CD4-positive, alpha-beta T cell (primary cell): ENCODE measurements around the gene CYTH3. TPM values are rescaled to one million over a fixed set of nuclear protein-coding genes. Genes with fewer than 3 reads are reported as not detected.

Source experiments
- ATAC-seq: fragments of 200-7000 bp; cut with Tn5 transposase; one replicate; pipeline ENCODE4 v1.10.0; 2022; ENCODE audit warnings: mild to moderate bottlenecking; ENCODE audit not compliant: poor library complexity
- CTCF ChIA-PET: fragments of 350-600 bp; sonication (Branson Sonifier 250); formaldehyde crosslinking; loops from one replicate; lab custom pipeline; 2021; ENCODE audit warnings: antibody characterized with exemption, inconsistent platforms; lab: Charles Lee
- POLR2A ChIA-PET: fragments of 350-600 bp; sonication (Branson Sonifier 250); formaldehyde crosslinking; loops from one replicate; lab custom pipeline; 2021; ENCODE audit warnings: antibody characterized with exemption, inconsistent platforms; lab: Charles Lee
- DNase-seq, 14 experiments: peaks; one replicate each; pipeline ENCODE4 v3.0.0-alpha.2; 2013 to 2020; ENCODE audit warnings: mixed read lengths in 2 of 14
- H3K27ac ChIP-seq, 2 donors: one replicate each; pipeline versions ENCODE4 v1.5.1 to v1.7.0; 2013; ENCODE audit warnings: low read length in 2 of 2, low read depth in 1 of 2, mild to moderate bottlenecking in 1 of 2
- H3K27me3 ChIP-seq, 2 experiments: 1 replicate in 1 of 2; 2 replicates in 1 of 2; pipeline versions ENCODE4 v1.6.1 to v1.7.0; 2013; ENCODE audit warnings: low read length in 2 of 2, control low read depth in 1 of 2, mild to moderate bottlenecking in 1 of 2, moderate library complexity in 1 of 2; ENCODE audit not compliant: insufficient read depth in 2 of 2, control insufficient read depth in 1 of 2
- H3K36me3 ChIP-seq: one replicate; pipeline ENCODE4 v1.6.1; 2013; ENCODE audit warnings: low read length, control low read depth; ENCODE audit not compliant: insufficient read depth
- H3K4me1 ChIP-seq: one replicate; pipeline ENCODE4 v1.6.1; 2013; ENCODE audit warnings: low read length, control low read depth; ENCODE audit not compliant: insufficient read depth
- H3K4me3 ChIP-seq: one replicate; pipeline ENCODE4 v1.5.1; 2013; ENCODE audit warnings: mild to moderate bottlenecking, low read length, moderate library complexity
- H3K9me3 ChIP-seq, 2 experiments: 1 replicate in 1 of 2; 2 replicates in 1 of 2; pipeline versions ENCODE4 v1.6.1 to v1.7.0; 2013; ENCODE audit warnings: low read length in 2 of 2, mild to moderate bottlenecking in 2 of 2, control low read depth in 1 of 2, moderate library complexity in 1 of 2; ENCODE audit not compliant: control insufficient read depth in 1 of 2, insufficient read depth in 1 of 2
- H3K27ac Mint-ChIP-seq: one replicate; pipeline ENCODE4 v1.8.0; 2020; ENCODE audit warnings: mixed read lengths
- H3K27me3 Mint-ChIP-seq: one replicate; pipeline ENCODE4 v1.8.0; 2021; ENCODE audit warnings: mixed read lengths
- H3K36me3 Mint-ChIP-seq: one replicate; pipeline ENCODE4 v1.8.0; 2021; ENCODE audit warnings: low read depth, mixed read lengths
- H3K4me1 Mint-ChIP-seq: one replicate; pipeline ENCODE4 v1.8.0; 2021; ENCODE audit warnings: low read depth, mixed read lengths
- H3K4me3 Mint-ChIP-seq: one replicate; pipeline ENCODE4 v1.8.0; 2020; ENCODE audit warnings: mild to moderate bottlenecking, mixed read lengths
- H3K9me3 Mint-ChIP-seq: one replicate; pipeline ENCODE4 v1.8.0; 2020; ENCODE audit warnings: mixed read lengths
- intact Hi-C, 2 experiments: fragments of 100-400 bp; cut with DNase I in 1 of 2; cut with micrococcal nuclease in 1 of 2; formaldehyde crosslinking; loops; one replicate each; pipeline versions ENCODE4 v1.15.1 to v1.9.0; 2023 to 2025; cut with DNase I, micrococcal nuclease
- total RNA-seq, 174 experiments: library from RNA in 2 of 174; stranded (reverse) in 2 of 174; gene quantifications; one replicate each; pipeline ENCODE4 v1.2.3 and lab custom pipeline; 2021 to 2026
- TF ChIP-seq, protein P1 (sequence below): fragments of 200-600 bp; IDR thresholded peaks from one replicate; pipeline ENCODE4 v1.8.0; 2022; ENCODE audit warnings: antibody characterized with exemption, mild to moderate bottlenecking

CYTH3 gene
- total RNA-seq, 2 experiments from 2014 or later, result 7.6 to 9.1 TPM

DNA sequence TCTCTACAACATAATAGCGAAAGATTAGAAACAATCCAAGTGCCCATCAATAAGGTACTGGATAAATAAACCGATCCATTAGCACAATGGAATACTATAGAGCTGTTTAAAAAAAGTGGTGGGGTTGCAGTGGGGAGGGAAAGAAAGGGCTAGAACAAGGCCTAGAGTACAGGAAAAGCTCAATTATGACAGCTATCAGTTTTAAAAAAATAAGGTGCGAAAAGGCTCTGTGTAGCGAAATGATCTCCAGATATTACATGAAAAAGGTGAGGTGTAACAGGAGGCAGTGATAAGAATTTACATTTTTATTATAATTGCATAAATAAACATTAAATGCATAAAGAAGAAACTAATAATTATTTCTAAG lies 30.8 kb downstream of the CYTH3 start:
- Histone ChIP-seq H3K9me3 (no peaks in the 10 kb centered on the region), H3K27ac (no peak overlapping the region), H3K27me3 (no peaks in the 10 kb centered on the region), H3K36me3 (no peaks in the 10 kb centered on the region), H3K4me1 (peaks cover 7% of the 10 kb centered on the region), H3K4me3 (no peak overlapping the region)
- TF ChIP-seq, protein P1, sequence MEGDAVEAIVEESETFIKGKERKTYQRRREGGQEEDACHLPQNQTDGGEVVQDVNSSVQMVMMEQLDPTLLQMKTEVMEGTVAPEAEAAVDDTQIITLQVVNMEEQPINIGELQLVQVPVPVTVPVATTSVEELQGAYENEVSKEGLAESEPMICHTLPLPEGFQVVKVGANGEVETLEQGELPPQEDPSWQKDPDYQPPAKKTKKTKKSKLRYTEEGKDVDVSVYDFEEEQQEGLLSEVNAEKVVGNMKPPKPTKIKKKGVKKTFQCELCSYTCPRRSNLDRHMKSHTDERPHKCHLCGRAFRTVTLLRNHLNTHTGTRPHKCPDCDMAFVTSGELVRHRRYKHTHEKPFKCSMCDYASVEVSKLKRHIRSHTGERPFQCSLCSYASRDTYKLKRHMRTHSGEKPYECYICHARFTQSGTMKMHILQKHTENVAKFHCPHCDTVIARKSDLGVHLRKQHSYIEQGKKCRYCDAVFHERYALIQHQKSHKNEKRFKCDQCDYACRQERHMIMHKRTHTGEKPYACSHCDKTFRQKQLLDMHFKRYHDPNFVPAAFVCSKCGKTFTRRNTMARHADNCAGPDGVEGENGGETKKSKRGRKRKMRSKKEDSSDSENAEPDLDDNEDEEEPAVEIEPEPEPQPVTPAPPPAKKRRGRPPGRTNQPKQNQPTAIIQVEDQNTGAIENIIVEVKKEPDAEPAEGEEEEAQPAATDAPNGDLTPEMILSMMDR, result no peak
- ATAC-seq (no peak), DNase-seq (peak in 1 of 14 experiments; percentile 44)
- no peaks in the 10 kb centered on the region for H3K4me1 Mint-ChIP-seq
- intact Hi-C loops, result no loop called here
- H3K9me3 Mint-ChIP-seq, result no peaks in the 10 kb centered on the region
- no peak overlapping the region for H3K27ac Mint-ChIP-seq
- H3K36me3 Mint-ChIP-seq, result no peaks in the 10 kb centered on the region
- ChIA-PET CTCF (no interaction called here), POLR2A (no interaction called here)
- H3K27me3 Mint-ChIP-seq, result no peaks in the 10 kb centered on the region
- H3K4me3 Mint-ChIP-seq, result no peak overlapping the region

DNA sequence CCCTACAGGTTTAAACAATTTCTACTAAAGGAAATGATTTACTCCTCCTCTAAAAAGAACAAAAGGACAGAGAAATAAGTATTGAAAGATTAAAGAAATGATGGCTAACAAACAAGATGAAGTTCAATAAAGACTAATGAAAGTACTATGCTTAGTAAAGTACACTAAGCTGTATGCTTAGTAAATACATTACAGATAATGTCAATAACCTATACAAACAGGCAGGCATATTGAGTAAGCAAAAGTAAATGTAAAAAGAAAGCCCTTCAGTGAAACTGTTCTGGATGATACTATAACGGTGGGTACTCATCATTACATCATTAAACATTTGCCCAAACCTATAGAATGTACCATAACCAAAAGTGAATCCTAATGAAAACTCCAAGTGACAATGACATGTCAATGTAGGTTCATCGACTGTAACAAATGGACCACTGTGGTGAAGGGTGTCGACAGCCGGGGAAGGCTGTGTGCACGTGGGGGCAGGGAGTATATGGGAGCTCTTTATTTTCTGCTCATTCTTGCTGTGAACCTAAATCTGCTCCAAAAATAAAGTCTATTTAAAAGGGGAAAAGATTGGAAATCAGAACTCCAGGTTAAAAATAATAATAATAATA lies 34.0 kb downstream of the CYTH3 start:
- H3K4me1 ChIP-seq, result peaks cover 18% of the 10 kb centered on the region
- no peak overlapping the region for H3K27ac Mint-ChIP-seq
- H3K4me3 Mint-ChIP-seq, result no peak overlapping the region
- POLR2A ChIA-PET, result no interaction called here
- no peaks in the 10 kb centered on the region for H3K9me3 ChIP-seq
- no peaks in the 10 kb centered on the region for H3K9me3 Mint-ChIP-seq
- no peak overlapping the region for H3K4me3 ChIP-seq
- no peaks in the 10 kb centered on the region for H3K36me3 ChIP-seq
- ATAC-seq (no peak), DNase-seq (no peak)
- CTCF ChIA-PET, result interaction anchor here (0.5 kb wide), 1 partner anchor 31 kb away, joined by 3 read pairs; no protein-coding TSS in a partner anchor
- H3K27me3 Mint-ChIP-seq, result no peaks in the 10 kb centered on the region
- no peaks in the 10 kb centered on the region for H3K27me3 ChIP-seq
- intact Hi-C loops, result no loop called here
- TF ChIP-seq, protein P1, result no peak
- H3K27ac ChIP-seq, result no peak overlapping the region
- H3K36me3 Mint-ChIP-seq, result no peaks in the 10 kb centered on the region
- H3K4me1 Mint-ChIP-seq, result peaks cover 11% of the 10 kb centered on the region

- no peak overlapping the region for H3K27ac ChIP-seq
- no peaks in the 10 kb centered on the region for H3K27me3 Mint-ChIP-seq
- CTCF ChIA-PET, result no interaction called here
These were observed 34.7 kb downstream of the CYTH3 start for GRCh38 chr7:6237730-6238129.

More at GRCh38 chr7:6237730-6238129, 34.7 kb downstream of the CYTH3 start:
- ATAC-seq (no peak), DNase-seq (no peak)
- Mint-ChIP-seq H3K36me3 (no peaks in the 10 kb centered on the region), H3K27ac (no peak overlapping the region), H3K4me3 (no peak overlapping the region), H3K4me1 (peaks cover 15% of the 10 kb centered on the region), H3K9me3 (no peaks in the 10 kb centered on the region)
- Histone ChIP-seq H3K36me3 (no peaks in the 10 kb centered on the region), H3K27me3 (no peaks in the 10 kb centered on the region), H3K9me3 (no peaks in the 10 kb centered on the region), H3K4me1 (peaks cover 18% of the 10 kb centered on the region), H3K4me3 (no peak overlapping the region)
- intact Hi-C loops, result no loop called here
- POLR2A ChIA-PET, result no interaction called here
- TF ChIP-seq, protein P1, result no peak
